Esophagus muscularis mucosa (tissue), 4 donors: Measurements from ENCODE around the gene TIMM21. TPM values are rescaled to one million over a fixed set of nuclear protein-coding genes. Genes with fewer than 3 reads are reported as not detected.

Experiments
- DNase-seq: peaks from one replicate; pipeline ENCODE4 v3.0.0-alpha.2; 2017; ENCODE audit errors: extremely low spot score
- H3K27ac ChIP-seq, 4 donors: fragments of 200-600 bp; sonication (generic); replicated peaks in 1 of 4; 1 replicate in 3 of 4; 2 replicates in 1 of 4; pipeline ENCODE4 v1.5.1; 2016 to 2019; ENCODE audit warnings: mild to moderate bottlenecking in 1 of 4
- H3K27me3 ChIP-seq, 4 donors: fragments of 200-600 bp; sonication (generic); one replicate each; pipeline versions ENCODE4 v1.5.1 to v1.6.0; 2016 to 2019
- H3K36me3 ChIP-seq, 4 donors: fragments of 200-600 bp; sonication (generic); one replicate each; pipeline ENCODE4 v1.5.1; 2016 to 2019
- H3K4me1 ChIP-seq, 4 donors: fragments of 200-600 bp; sonication (generic); one replicate each; pipeline ENCODE4 v1.5.1; 2016 to 2019
- H3K4me3 ChIP-seq, 4 donors: fragments of 200-600 bp; sonication (generic); 1 replicate in 2 of 4; 2 replicates in 2 of 4; pipeline ENCODE4 v1.5.1; 2016 to 2019; ENCODE audit warnings: mild to moderate bottlenecking in 4 of 4, moderate library complexity in 1 of 4
- H3K9me3 ChIP-seq, 4 donors: fragments of 200-600 bp; sonication (generic); 1 replicate in 3 of 4; 2 replicates in 1 of 4; pipeline ENCODE4 v1.5.1; 2016 to 2019
- CTCF ChIP-seq, 3 experiments: fragments of 200-600 bp in 2 of 3; fragments of 450-650 bp in 1 of 3; sonication (generic) in 2 of 3; IDR thresholded peaks; one replicate each; pipeline ENCODE4 v1.5.1; 2017 to 2019; ENCODE audit warnings: antibody characterized with exemption in 3 of 3, mild to moderate bottlenecking in 2 of 3, moderate library complexity in 1 of 3
- EP300 ChIP-seq: sonication (generic); formaldehyde crosslinking; IDR thresholded peaks from one replicate; pipeline ENCODE4 v1.6.1; 2017; ENCODE audit warnings: antibody characterized with exemption
- POLR2A ChIP-seq: fragments of 450-650 bp; IDR thresholded peaks from one replicate; pipeline ENCODE4 v1.6.1; 2017; ENCODE audit warnings: antibody characterized with exemption, moderate library complexity, mild to moderate bottlenecking, low read depth
- POLR2AphosphoS5 ChIP-seq, 2 donors: sonication (generic); formaldehyde crosslinking; IDR thresholded peaks; one replicate each; pipeline ENCODE4 v1.6.1; 2017; ENCODE audit warnings: antibody characterized with exemption in 2 of 2
- WGBS: methylation state at CpG from one replicate; pipeline ENCODE4 v1.1.5; 2018; 5-methylcytosine and 5-hydroxymethylcytosine counted together
- intact Hi-C: fragments of 100-400 bp; cut with DNase I; formaldehyde crosslinking; loops from one replicate; pipeline ENCODE4 v1.15.1; 2023
- total RNA-seq, 4 donors: library from RNA; depleted of rRNA; stranded (reverse); fragments of >200 nt; gene quantifications; one replicate each; pipeline versions ENCODE4 v1.1.0 to v1.2.1, GENCODE V29; 2016

The TIMM21 gene
- total RNA-seq, 4 donors from 2014 or later, result 39.7 to 55.6 (median 46.7) TPM

GRCh38 chr18:74139411-74139810 is 8.9 kb upstream of the TIMM21 start:
- DNase-seq, result no peak
- no peak for TF ChIP-seq EP300
- TF ChIP-seq CTCF (IDR thresholded peaks at IDR 0.05), result no peak
- no peak for TF ChIP-seq POLR2AphosphoS5 (IDR thresholded peaks at IDR 0.05)
- TF ChIP-seq POLR2A, result no peak
- Histone ChIP-seq H3K36me3 (no peaks in the 10 kb centered on the region), H3K4me3 (no peak overlapping the region), H3K4me1 (no peaks in the 10 kb centered on the region), H3K9me3 (no peaks in the 10 kb centered on the region), H3K27me3 (peaks cover 0 to 4% (median 0%) of the 10 kb centered on the region in 4 donors), H3K27ac (no peak overlapping the region)
- WGBS, result 74% methylated on average over 2 of the region's 2 CpGs
- intact Hi-C loops, result no loop called here

DNA sequence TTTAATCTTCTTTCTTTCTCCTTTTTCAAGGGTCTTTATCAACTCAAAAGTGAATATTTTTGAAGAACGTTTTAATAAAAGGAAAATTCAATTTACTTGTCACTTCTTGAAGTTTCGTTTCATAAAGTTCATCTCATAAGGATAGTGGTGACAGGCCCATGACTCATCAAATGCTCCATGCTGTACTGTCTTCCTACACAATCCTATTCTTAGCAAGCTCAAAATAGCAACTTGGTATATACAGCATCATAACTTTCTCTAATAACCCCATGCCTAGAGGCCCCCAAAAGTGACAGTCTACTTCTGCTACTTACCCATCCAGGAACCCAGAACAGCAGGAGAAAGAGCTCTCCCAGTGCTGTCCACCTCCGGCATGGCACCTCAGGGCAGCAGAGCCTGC is 8.4 kb upstream of the TIMM21 start:
- WGBS, result 74% methylated on average over 3 of the region's 3 CpGs
- TF ChIP-seq EP300 (no peak), POLR2AphosphoS5 (IDR thresholded peaks at IDR 0.05) (no peak), POLR2A (no peak)
- DNase-seq, result no peak
- H3K27me3 ChIP-seq, result peaks cover 0 to 4% (median 0%) of the 10 kb centered on the region in 4 donors
- no peaks in the 10 kb centered on the region for H3K4me1 ChIP-seq
- no peak overlapping the region for H3K27ac ChIP-seq
- no peaks in the 10 kb centered on the region for H3K9me3 ChIP-seq
- no peak overlapping the region for H3K4me3 ChIP-seq
- intact Hi-C loops, result no loop called here
- H3K36me3 ChIP-seq, result no peaks in the 10 kb centered on the region

- WGBS, result 65% methylated on average over 1 of the region's 1 CpG
- no peak for TF ChIP-seq POLR2A
- TF ChIP-seq EP300, result no peak
- no peak for TF ChIP-seq POLR2AphosphoS5 (IDR thresholded peaks at IDR 0.05)
- no peak for DNase-seq
- Histone ChIP-seq H3K27ac (no peak overlapping the region), H3K36me3 (no peaks in the 10 kb centered on the region), H3K4me1 (no peaks in the 10 kb centered on the region), H3K4me3 (no peak overlapping the region), H3K9me3 (no peaks in the 10 kb centered on the region), H3K27me3 (peaks cover 0 to 4% (median 0%) of the 10 kb centered on the region in 4 donors)
- intact Hi-C loops, result no loop called here
These were observed 7.7 kb upstream of the TIMM21 start for GRCh38 chr18:74140582-74140981.

DNA sequence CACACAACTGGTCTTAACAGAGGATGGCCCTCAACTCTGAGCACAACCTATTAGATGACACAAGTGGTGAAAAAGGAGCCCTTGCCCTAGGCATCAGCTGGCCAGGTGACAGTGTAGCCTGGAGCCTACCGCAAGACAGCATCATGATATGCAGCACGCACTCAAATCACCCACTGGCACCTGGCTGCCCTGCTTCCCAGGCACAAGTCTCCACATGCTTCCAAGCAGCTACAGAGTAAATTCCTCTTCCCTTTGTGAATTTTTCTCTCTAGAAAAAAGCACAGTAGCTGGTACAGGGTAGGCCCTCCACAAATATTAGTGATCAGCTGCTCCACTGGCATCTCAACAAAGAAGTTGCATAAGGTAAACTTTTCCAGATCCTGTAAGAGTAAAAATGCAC is 6.7 kb upstream of the TIMM21 start:
- no peak overlapping the region for H3K4me3 ChIP-seq
- no peak for DNase-seq
- TF ChIP-seq EP300, result no peak
- TF ChIP-seq CTCF (IDR thresholded peaks at IDR 0.05), result no peak
- no peak for TF ChIP-seq POLR2AphosphoS5 (IDR thresholded peaks at IDR 0.05)
- TF ChIP-seq POLR2A, result no peak
- no peak overlapping the region for H3K27ac ChIP-seq
- peaks cover 0 to 7% (median 7%) of the 10 kb centered on the region in 4 donors for H3K4me1 ChIP-seq
- H3K27me3 ChIP-seq, result peaks cover 0 to 4% (median 0%) of the 10 kb centered on the region in 4 donors
- intact Hi-C loops, result no loop called here
- 100% methylated on average over 2 of the region's 2 CpGs for WGBS
- no peaks in the 10 kb centered on the region for H3K36me3 ChIP-seq
- H3K9me3 ChIP-seq, result no peaks in the 10 kb centered on the region

GRCh38 chr18:74142252-74142651 is 6.1 kb upstream of the TIMM21 start:
- WGBS, result 76% methylated on average over 2 of the region's 2 CpGs
- H3K27me3 ChIP-seq, result peaks cover 0 to 4% (median 0%) of the 10 kb centered on the region in 4 donors
- no peaks in the 10 kb centered on the region for H3K36me3 ChIP-seq
- H3K9me3 ChIP-seq, result no peaks in the 10 kb centered on the region
- H3K4me3 ChIP-seq, result no peak overlapping the region
- H3K4me1 ChIP-seq, result peaks cover 3 to 13% (median 13%) of the 10 kb centered on the region in 4 donors
- no peak overlapping the region for H3K27ac ChIP-seq
- TF ChIP-seq CTCF (IDR thresholded peaks at IDR 0.05) (no peak), EP300 (no peak)
- intact Hi-C loops, result no loop called here
- no peak for DNase-seq

DNA sequence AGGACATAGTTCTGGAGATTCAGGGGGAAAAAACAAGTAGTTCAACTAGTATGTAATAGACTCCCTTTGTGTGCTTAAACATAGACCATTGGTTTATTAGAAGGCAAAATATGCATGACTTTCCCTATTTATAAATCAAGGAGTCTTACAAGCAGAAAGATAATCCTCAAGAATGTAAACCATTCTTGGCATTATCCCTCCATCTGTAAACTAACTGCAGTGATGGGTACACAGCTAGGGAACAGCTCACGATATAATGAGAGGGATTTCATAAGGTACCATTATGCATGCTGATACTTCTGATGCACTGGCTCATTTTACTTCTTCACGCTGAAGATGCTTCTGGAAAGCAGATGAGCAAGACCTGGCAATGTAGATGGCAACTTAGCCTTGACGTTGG is 1.6 kb upstream of the TIMM21 start:
- TF ChIP-seq EP300 (no peak), POLR2AphosphoS5 (IDR thresholded peaks at IDR 0.05) (peak in 1 of 2 donors; percentile 33), CTCF (IDR thresholded peaks at IDR 0.05) (no peak)
- Histone ChIP-seq H3K4me3 (peak overlapping the region; percentile 63 to 87 (median 80)), H3K9me3 (no peaks in the 10 kb centered on the region), H3K4me1 (peaks cover 25 to 47% (median 46%) of the 10 kb centered on the region in 4 donors), H3K27me3 (no peaks in the 10 kb centered on the region), H3K36me3 (peaks cover 0 to 11% (median 0%) of the 10 kb centered on the region in 4 donors), H3K27ac (peak overlapping the region; percentile 93 to 96 (median 94))
- WGBS, result 23% methylated on average over 3 of the region's 3 CpGs
- intact Hi-C loops, result loop anchor here (5.0 kb wide), 2 partner anchors 146 to 351 kb away; partner anchors contain the start of genes CNDP2 and CYB5A
- no peak for DNase-seq
